ENCODE results near the gene NUDT15. TPM values are rescaled to one million over a fixed set of nuclear protein-coding genes. Genes with fewer than 3 reads are reported as not detected.
A peak's percentile ranks its signal among the peaks of the same experiment; 100 is the strongest.

The NUDT15 gene
- polyA plus RNA-seq, 1 of the 3 experiments (the other 2 are of a cell fraction): 11.9 TPM

DNA sequence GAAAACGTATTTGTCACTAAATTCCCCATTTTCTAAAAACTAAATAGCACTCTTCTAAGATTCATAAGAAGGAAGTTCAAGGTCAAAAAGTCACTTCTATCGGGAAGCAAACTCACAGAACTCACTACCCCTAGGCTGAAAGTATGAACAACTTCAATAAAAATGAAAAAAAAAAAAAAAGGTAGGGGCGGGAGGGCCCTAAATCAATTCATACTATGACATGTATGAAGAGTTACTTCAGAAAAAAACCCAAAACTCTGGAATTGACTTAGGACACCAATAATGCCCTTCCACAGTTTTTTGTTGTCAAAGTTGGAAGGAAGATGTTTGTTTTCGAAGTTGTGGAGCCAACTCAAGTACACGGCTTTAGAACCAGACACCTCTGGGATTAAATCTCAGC, 37.6 kb upstream of the NUDT15 start:
- Histone ChIP-seq H3K4me2 (peak overlapping the region; percentile 84), H3K9me2 (no peaks in the 10 kb centered on the region), H3K27ac (ENCODE audit: low read depth in 2 of 2, low read length in 1 of 2) (no peak overlapping the region), H3K9ac (peak overlapping the region; percentile 87; the same call in 1 of the 2 replicates), H3K4me3 (ENCODE audit: low read depth in 2 of 2, low read length in 1 of 2) (peak overlapping the region; percentile 94 to 98), H3F3A (replicated peaks; ENCODE audit: insufficient read depth) (no peaks in the 10 kb centered on the region), H3K4me1 (ENCODE audit: control insufficient read depth in 1 of 2, insufficient read depth in 2 of 2, low read depth in 1 of 2, low read length in 1 of 2) (peaks cover 4 to 8% of the 10 kb centered on the region in 2 experiments), H3K79me2 (ENCODE audit: insufficient read depth) (peaks cover 59% of the 10 kb centered on the region), H3K27me3 (ENCODE audit: insufficient read depth) (no peaks in the 10 kb centered on the region), H4K20me1 (ENCODE audit: insufficient read depth) (no peaks in the 10 kb centered on the region), H3K36me3 (replicated peaks in 1 of 2; ENCODE audit: control insufficient read depth in 1 of 2, insufficient read depth in 2 of 2, low read length in 1 of 2) (peaks cover 22 to 30% of the 10 kb centered on the region in 2 experiments), H3K9me3 (no peaks in the 10 kb centered on the region), H2AFZ (ENCODE audit: low read depth) (peak overlapping the region; percentile 83; the same call in 1 of the 2 replicates)
- POLR2A ChIA-PET: no interaction called here
- CTCF ChIA-PET: interaction anchor here (1.7 kb wide), 1 partner anchor 38 kb away, joined by 7 read pairs; the partner anchor contains the start of gene NUDT15
- TF ChIP-seq POLR2AphosphoS5 (IDR thresholded peaks at IDR 0.05; ENCODE audit: low read depth, low read length) (no peak), EP300 (IDR thresholded peaks at IDR 0.05; ENCODE audit: borderline replicate concordance in 1 of 2, low read depth in 1 of 2, low read length in 1 of 2) (no peak), FOXM1 (IDR thresholded peaks at IDR 0.05; ENCODE audit: low read depth) (no peak), GATA2 (CRISPR knock-in tag; IDR thresholded peaks at IDR 0.05) (no peak), NFIC (IDR thresholded peaks at IDR 0.05; ENCODE audit: borderline replicate concordance) (no peak), FOSL2 (IDR thresholded peaks at IDR 0.05; ENCODE audit: borderline replicate concordance, low read depth) (no peak), SMC3 (IDR thresholded peaks at IDR 0.05; ENCODE audit: low read depth, low read length) (no peak), RCOR1 (IDR thresholded peaks at IDR 0.05; ENCODE audit: low read length) (no peak), RFX5 (IDR thresholded peaks at IDR 0.05; ENCODE audit: low read length) (no peak), NRF1 (IDR thresholded peaks at IDR 0.05; ENCODE audit: low read depth, low read length) (no peak), TEAD4 (IDR thresholded peaks at IDR 0.05; ENCODE audit: borderline replicate concordance, insufficient read depth) (no peak), RXRA (IDR thresholded peaks at IDR 0.05; ENCODE audit: borderline replicate concordance, low read depth) (no peak), MXI1 (IDR thresholded peaks at IDR 0.05; ENCODE audit: low read depth, low read length) (no peak)
- TF ChIP-seq, protein P1, sequence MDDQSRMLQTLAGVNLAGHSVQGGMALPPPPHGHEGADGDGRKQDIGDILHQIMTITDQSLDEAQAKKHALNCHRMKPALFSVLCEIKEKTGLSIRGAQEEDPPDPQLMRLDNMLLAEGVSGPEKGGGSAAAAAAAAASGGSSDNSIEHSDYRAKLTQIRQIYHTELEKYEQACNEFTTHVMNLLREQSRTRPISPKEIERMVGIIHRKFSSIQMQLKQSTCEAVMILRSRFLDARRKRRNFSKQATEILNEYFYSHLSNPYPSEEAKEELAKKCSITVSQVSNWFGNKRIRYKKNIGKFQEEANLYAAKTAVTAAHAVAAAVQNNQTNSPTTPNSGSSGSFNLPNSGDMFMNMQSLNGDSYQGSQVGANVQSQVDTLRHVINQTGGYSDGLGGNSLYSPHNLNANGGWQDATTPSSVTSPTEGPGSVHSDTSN (IDR thresholded peaks at IDR 0.05): no peak
- TF ChIP-seq, protein P2, sequence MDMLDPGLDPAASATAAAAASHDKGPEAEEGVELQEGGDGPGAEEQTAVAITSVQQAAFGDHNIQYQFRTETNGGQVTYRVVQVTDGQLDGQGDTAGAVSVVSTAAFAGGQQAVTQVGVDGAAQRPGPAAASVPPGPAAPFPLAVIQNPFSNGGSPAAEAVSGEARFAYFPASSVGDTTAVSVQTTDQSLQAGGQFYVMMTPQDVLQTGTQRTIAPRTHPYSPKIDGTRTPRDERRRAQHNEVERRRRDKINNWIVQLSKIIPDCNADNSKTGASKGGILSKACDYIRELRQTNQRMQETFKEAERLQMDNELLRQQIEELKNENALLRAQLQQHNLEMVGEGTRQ (IDR thresholded peaks at IDR 0.05; ENCODE audit: borderline replicate concordance, low read depth, low read length): no peak
- TF ChIP-seq, protein P3, sequence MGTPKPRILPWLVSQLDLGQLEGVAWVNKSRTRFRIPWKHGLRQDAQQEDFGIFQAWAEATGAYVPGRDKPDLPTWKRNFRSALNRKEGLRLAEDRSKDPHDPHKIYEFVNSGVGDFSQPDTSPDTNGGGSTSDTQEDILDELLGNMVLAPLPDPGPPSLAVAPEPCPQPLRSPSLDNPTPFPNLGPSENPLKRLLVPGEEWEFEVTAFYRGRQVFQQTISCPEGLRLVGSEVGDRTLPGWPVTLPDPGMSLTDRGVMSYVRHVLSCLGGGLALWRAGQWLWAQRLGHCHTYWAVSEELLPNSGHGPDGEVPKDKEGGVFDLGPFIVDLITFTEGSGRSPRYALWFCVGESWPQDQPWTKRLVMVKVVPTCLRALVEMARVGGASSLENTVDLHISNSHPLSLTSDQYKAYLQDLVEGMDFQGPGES (IDR thresholded peaks at IDR 0.05; ENCODE audit: low read depth, low read length): no peak
- TF ChIP-seq, protein P4, sequence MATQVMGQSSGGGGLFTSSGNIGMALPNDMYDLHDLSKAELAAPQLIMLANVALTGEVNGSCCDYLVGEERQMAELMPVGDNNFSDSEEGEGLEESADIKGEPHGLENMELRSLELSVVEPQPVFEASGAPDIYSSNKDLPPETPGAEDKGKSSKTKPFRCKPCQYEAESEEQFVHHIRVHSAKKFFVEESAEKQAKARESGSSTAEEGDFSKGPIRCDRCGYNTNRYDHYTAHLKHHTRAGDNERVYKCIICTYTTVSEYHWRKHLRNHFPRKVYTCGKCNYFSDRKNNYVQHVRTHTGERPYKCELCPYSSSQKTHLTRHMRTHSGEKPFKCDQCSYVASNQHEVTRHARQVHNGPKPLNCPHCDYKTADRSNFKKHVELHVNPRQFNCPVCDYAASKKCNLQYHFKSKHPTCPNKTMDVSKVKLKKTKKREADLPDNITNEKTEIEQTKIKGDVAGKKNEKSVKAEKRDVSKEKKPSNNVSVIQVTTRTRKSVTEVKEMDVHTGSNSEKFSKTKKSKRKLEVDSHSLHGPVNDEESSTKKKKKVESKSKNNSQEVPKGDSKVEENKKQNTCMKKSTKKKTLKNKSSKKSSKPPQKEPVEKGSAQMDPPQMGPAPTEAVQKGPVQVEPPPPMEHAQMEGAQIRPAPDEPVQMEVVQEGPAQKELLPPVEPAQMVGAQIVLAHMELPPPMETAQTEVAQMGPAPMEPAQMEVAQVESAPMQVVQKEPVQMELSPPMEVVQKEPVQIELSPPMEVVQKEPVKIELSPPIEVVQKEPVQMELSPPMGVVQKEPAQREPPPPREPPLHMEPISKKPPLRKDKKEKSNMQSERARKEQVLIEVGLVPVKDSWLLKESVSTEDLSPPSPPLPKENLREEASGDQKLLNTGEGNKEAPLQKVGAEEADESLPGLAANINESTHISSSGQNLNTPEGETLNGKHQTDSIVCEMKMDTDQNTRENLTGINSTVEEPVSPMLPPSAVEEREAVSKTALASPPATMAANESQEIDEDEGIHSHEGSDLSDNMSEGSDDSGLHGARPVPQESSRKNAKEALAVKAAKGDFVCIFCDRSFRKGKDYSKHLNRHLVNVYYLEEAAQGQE (IDR thresholded peaks at IDR 0.05; ENCODE audit: low read depth, low read length): no peak
- TF ChIP-seq, protein P5, sequence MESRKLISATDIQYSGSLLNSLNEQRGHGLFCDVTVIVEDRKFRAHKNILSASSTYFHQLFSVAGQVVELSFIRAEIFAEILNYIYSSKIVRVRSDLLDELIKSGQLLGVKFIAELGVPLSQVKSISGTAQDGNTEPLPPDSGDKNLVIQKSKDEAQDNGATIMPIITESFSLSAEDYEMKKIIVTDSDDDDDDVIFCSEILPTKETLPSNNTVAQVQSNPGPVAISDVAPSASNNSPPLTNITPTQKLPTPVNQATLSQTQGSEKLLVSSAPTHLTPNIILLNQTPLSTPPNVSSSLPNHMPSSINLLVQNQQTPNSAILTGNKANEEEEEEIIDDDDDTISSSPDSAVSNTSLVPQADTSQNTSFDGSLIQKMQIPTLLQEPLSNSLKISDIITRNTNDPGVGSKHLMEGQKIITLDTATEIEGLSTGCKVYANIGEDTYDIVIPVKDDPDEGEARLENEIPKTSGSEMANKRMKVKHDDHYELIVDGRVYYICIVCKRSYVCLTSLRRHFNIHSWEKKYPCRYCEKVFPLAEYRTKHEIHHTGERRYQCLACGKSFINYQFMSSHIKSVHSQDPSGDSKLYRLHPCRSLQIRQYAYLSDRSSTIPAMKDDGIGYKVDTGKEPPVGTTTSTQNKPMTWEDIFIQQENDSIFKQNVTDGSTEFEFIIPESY (IDR thresholded peaks at IDR 0.05; ENCODE audit: borderline replicate concordance, low read depth): no peak
- TF ChIP-seq, protein P6, sequence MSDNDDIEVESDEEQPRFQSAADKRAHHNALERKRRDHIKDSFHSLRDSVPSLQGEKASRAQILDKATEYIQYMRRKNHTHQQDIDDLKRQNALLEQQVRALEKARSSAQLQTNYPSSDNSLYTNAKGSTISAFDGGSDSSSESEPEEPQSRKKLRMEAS (IDR thresholded peaks at IDR 0.05; ENCODE audit: low read depth): no peak
- DNase-seq: no peak
- WGBS (ENCODE audit: low lambda C conversion rate): 46% methylated on average over 5 of the region's 5 CpGs
